WTC11 (cell line): ENCODE data around the gene ATP2A2.

Experiments used
- CTCF ChIP-seq: fragments of 200-600 bp; IDR thresholded peaks from 2 replicates; pipeline ENCODE4 v1.8.0; 2022; ENCODE audit warnings: antibody characterized with exemption
- ETV6 ChIP-seq: sonication (generic); formaldehyde crosslinking; IDR thresholded peaks from 2 replicates; pipeline ENCODE4 v1.8.1; 2022; ENCODE audit warnings: mild to moderate bottlenecking, missing genetic modification reagents
- HMGXB4 ChIP-seq: sonication (generic); formaldehyde crosslinking; IDR thresholded peaks from 2 replicates; pipeline ENCODE4 v1.8.1; 2023; ENCODE audit warnings: mild to moderate bottlenecking, moderate library complexity, missing genetic modification reagents
- NR1H2 ChIP-seq: sonication (generic); formaldehyde crosslinking; IDR thresholded peaks from 2 replicates; pipeline ENCODE4 v1.9.0; 2021; ENCODE audit warnings: mild to moderate bottlenecking, moderate library complexity, missing genetic modification reagents
- RORB ChIP-seq: fragments of 250-450 bp; sonication (Bioruptor Pico); IDR thresholded peaks from 2 replicates; pipeline ENCODE4 v1.9.0; 2021; ENCODE audit warnings: mild to moderate bottlenecking
- SP1 ChIP-seq: sonication (generic); formaldehyde crosslinking; conservative IDR thresholded peaks from 2 replicates; pipeline ENCODE4 v1.8.1; 2022; ENCODE audit warnings: missing genetic modification reagents
- TCF7 ChIP-seq: sonication (generic); formaldehyde crosslinking; IDR thresholded peaks from 2 replicates; pipeline ENCODE4 v1.8.0; 2022; ENCODE audit warnings: mild to moderate bottlenecking, low read depth, missing genetic modification reagents, moderate library complexity
- TEAD1 ChIP-seq: sonication (generic); formaldehyde crosslinking; IDR thresholded peaks from 2 replicates; pipeline ENCODE4 v1.8.0; 2022; ENCODE audit warnings: mild to moderate bottlenecking, missing genetic modification reagents
- USF1 ChIP-seq: sonication (generic); formaldehyde crosslinking; IDR thresholded peaks from 2 replicates; pipeline ENCODE4 v1.8.0; 2022; ENCODE audit warnings: mild to moderate bottlenecking, missing genetic modification reagents
- TF ChIP-seq, protein P1 (sequence below): sonication (generic); formaldehyde crosslinking; IDR thresholded peaks from 2 replicates; pipeline ENCODE4 v1.8.0; 2022; ENCODE audit warnings: mild to moderate bottlenecking, missing genetic modification reagents
- TF ChIP-seq, protein P2 (sequence below): sonication (generic); formaldehyde crosslinking; IDR thresholded peaks from 2 replicates; pipeline ENCODE4 v1.8.1; 2022; ENCODE audit warnings: low read depth, missing genetic modification reagents, borderline replicate concordance

- TF ChIP-seq RORB (no peak), HMGXB4 (CRISPR knock-in tag) (no peak), TEAD1 (CRISPR knock-in tag) (no peak), CTCF (no peak), TCF7 (CRISPR knock-in tag) (no peak), ETV6 (CRISPR knock-in tag) (no peak), SP1 (CRISPR knock-in tag) (no peak), NR1H2 (CRISPR knock-in tag) (no peak), USF1 (CRISPR knock-in tag) (no peak)
- TF ChIP-seq, protein P1, sequence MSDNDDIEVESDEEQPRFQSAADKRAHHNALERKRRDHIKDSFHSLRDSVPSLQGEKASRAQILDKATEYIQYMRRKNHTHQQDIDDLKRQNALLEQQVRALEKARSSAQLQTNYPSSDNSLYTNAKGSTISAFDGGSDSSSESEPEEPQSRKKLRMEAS (CRISPR knock-in tag): no peak
- TF ChIP-seq, protein P2, sequence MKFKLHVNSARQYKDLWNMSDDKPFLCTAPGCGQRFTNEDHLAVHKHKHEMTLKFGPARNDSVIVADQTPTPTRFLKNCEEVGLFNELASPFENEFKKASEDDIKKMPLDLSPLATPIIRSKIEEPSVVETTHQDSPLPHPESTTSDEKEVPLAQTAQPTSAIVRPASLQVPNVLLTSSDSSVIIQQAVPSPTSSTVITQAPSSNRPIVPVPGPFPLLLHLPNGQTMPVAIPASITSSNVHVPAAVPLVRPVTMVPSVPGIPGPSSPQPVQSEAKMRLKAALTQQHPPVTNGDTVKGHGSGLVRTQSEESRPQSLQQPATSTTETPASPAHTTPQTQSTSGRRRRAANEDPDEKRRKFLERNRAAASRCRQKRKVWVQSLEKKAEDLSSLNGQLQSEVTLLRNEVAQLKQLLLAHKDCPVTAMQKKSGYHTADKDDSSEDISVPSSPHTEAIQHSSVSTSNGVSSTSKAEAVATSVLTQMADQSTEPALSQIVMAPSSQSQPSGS (CRISPR knock-in tag): no peak
Observed at GRCh38 chr12:110317911-110318310, 36.9 kb downstream of the ATP2A2 start.
